DMS153 treated with DMSO at 0.1 percent for 48 hours (cell line): ENCODE results near the gene CATSPERD.
A peak's percentile ranks its signal among the peaks of the same experiment; 100 is the strongest.

Source experiments
- DNase-seq: peaks from one replicate; lab custom pipeline; 2025; ENCODE audit not compliant: unreplicated experiment; lab: John Stamatoyannopoulos, UW

Gene CATSPERD

GRCh38 chr19:5784581-5785147 is 64.2 kb downstream of the CATSPERD start, which contains the start of gene PRR22:
Gene PRR22, minus strand, starts transcription at chr19:5784746. Its CDS starts 86 bp downstream, at chr19:5784660.
- no peak for DNase-seq

GRCh38 chr19:5785423-5785822 is 65.0 kb downstream of the CATSPERD start:
- no peak for DNase-seq

GRCh38 chr19:5786593-5787408 is 66.4 kb downstream of the CATSPERD start:
- DNase-seq: no peak

- DNase-seq: no peak
Observed at GRCh38 chr19:5787409-5788182, 67.2 kb downstream of the CATSPERD start.

GRCh38 chr19:5788422-5788821 is 68.0 kb downstream of the CATSPERD start:
- no peak for DNase-seq

- DNase-seq: no peak
Observed at GRCh38 chr19:5789351-5789761, 68.9 kb downstream of the CATSPERD start.

- no peak for DNase-seq
Observed at GRCh38 chr19:5789886-5790558, 69.6 kb downstream of the CATSPERD start.

- peak; percentile 91 for DNase-seq
Observed at GRCh38 chr19:5790559-5791520, 70.4 kb downstream of the CATSPERD start, which contains the start of gene DUS3L. Gene DUS3L, minus strand, starts transcription at chr19:5791163. Its CDS starts 22 bp downstream, at chr19:5791141.

- no peak for DNase-seq
Observed at GRCh38 chr19:5792224-5792623, 71.8 kb downstream of the CATSPERD start.

GRCh38 chr19:5793188-5793587 is 72.8 kb downstream of the CATSPERD start:
- no peak for DNase-seq

GRCh38 chr19:5795382-5795919 is 75.0 kb downstream of the CATSPERD start:
- no peak for DNase-seq

- no peak for DNase-seq
Observed at GRCh38 chr19:5798244-5798643, 77.8 kb downstream of the CATSPERD start.

GRCh38 chr19:5799247-5800241 is 79.1 kb downstream of the CATSPERD start:
- DNase-seq: no peak

- DNase-seq: no peak
Observed at GRCh38 chr19:5800361-5801270, 80.2 kb downstream of the CATSPERD start.

GRCh38 chr19:5801796-5802619 is 81.6 kb downstream of the CATSPERD start:
- no peak for DNase-seq

GRCh38 chr19:5803441-5803751 is 83.0 kb downstream of the CATSPERD start:
- DNase-seq: no peak
